ENCODE measurements around the gene LRRC74A. TPM values are rescaled to one million over a fixed set of nuclear protein-coding genes. Genes with fewer than 3 reads are reported as not detected.
A peak's percentile ranks its signal among the peaks of the same experiment; 100 is the strongest.

Gene LRRC74A
- total RNA-seq, 4 donors from 2014 or later: not detected

DNA sequence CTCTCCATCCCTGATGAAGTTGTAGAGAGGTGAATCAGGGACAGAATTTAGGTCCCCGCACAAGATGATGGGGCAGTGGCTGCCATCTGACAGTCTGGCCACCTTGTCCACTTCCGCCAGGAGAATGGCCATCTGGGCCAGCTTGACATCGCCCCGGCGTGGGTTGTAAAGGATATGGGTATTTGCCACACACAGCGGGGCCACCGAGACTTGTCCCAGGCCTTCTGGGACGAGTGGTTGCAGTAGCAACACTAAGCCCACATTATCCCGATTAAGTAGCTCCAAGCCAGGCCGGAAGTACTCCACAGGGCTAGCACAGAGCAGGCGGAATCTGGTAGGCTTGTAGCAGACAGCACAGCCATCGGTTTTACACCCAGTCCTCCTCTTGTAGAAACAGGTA is 19.8 kb upstream of the LRRC74A start:
- H3K9me3 ChIP-seq: no peaks in the 10 kb centered on the region
- no peak overlapping the region for H3K27ac ChIP-seq (replicated peaks in 1 of 4)
- H3K4me1 ChIP-seq: peaks cover 11 to 18% (median 17%) of the 10 kb centered on the region in 4 donors
- no peak overlapping the region for H3K4me3 ChIP-seq
- TF ChIP-seq, protein P1, sequence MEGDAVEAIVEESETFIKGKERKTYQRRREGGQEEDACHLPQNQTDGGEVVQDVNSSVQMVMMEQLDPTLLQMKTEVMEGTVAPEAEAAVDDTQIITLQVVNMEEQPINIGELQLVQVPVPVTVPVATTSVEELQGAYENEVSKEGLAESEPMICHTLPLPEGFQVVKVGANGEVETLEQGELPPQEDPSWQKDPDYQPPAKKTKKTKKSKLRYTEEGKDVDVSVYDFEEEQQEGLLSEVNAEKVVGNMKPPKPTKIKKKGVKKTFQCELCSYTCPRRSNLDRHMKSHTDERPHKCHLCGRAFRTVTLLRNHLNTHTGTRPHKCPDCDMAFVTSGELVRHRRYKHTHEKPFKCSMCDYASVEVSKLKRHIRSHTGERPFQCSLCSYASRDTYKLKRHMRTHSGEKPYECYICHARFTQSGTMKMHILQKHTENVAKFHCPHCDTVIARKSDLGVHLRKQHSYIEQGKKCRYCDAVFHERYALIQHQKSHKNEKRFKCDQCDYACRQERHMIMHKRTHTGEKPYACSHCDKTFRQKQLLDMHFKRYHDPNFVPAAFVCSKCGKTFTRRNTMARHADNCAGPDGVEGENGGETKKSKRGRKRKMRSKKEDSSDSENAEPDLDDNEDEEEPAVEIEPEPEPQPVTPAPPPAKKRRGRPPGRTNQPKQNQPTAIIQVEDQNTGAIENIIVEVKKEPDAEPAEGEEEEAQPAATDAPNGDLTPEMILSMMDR (IDR thresholded peaks at IDR 0.05): no peak
- TF ChIP-seq EP300 (IDR thresholded peaks at IDR 0.05): no peak
- no peak for TF ChIP-seq POLR2A (IDR thresholded peaks at IDR 0.05; ENCODE audit: low read depth)
- no peak for TF ChIP-seq POLR2AphosphoS5 (IDR thresholded peaks at IDR 0.05)
- intact Hi-C loops (cut with DNase I): no loop called here
- H3K27me3 ChIP-seq: no peaks in the 10 kb centered on the region
- peak; percentile 64 for DNase-seq (ENCODE audit: extremely low spot score)
- 93% methylated on average over 7 of the region's 12 CpGs for WGBS
- H3K36me3 ChIP-seq: peaks cover 29 to 81% (median 77%) of the 10 kb centered on the region in 4 donors

DNA sequence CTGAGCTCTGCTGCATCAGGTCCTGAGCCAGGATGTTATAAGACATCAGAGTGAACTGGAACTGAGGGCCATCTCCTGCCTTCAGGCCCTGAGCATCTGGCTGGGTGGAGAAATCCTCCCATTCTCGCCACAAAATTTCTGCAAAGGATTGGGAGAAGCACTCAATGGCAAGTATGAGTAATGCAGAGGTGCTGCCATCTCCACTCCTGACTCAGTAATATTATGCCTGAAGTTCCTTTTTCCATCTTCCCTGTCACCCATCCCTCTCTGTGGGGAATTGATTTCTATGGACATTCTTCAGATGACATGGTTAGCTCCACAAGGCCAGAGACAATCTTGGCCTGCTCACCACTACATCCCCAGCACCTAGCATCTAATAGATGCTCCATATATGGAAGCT is 18.2 kb upstream of the LRRC74A start:
- WGBS: 86% methylated on average over 1 of the region's 1 CpG
- H3K36me3 ChIP-seq: peaks cover 18 to 65% (median 62%) of the 10 kb centered on the region in 4 donors
- H3K27ac ChIP-seq (replicated peaks in 1 of 4): no peak overlapping the region
- intact Hi-C loops (cut with DNase I): no loop called here
- no peak for TF ChIP-seq POLR2A (IDR thresholded peaks at IDR 0.05; ENCODE audit: low read depth)
- TF ChIP-seq, protein P1 (IDR thresholded peaks at IDR 0.05): no peak
- TF ChIP-seq EP300 (IDR thresholded peaks at IDR 0.05): no peak
- no peak for TF ChIP-seq POLR2AphosphoS5 (IDR thresholded peaks at IDR 0.05)
- DNase-seq (ENCODE audit: extremely low spot score): peak; percentile 64
- H3K27me3 ChIP-seq: no peaks in the 10 kb centered on the region
- no peak overlapping the region for H3K4me3 ChIP-seq
- no peaks in the 10 kb centered on the region for H3K9me3 ChIP-seq
- H3K4me1 ChIP-seq: peaks cover 21 to 28% (median 26%) of the 10 kb centered on the region in 4 donors

DNA sequence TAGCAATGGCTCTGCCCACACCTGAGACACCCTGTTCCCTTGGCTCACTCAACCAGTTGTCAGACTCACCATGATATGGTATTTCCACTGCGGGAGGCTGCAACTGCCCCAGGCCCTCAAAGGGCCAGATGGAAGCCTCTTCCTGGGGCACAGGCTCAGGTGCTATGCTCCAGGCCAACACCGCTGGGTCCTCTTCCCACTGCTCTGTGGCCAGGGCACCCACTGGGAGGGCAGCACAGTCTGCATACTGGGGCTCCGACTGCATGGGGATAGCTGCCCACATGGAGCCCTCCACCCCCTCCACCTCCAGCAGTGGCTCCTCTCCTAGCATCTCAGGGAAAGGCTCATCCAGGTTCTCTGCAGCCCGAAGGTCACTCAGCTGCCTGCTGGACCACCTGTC is 17.2 kb upstream of the LRRC74A start:
- no peak for TF ChIP-seq POLR2AphosphoS5 (IDR thresholded peaks at IDR 0.05)
- no peak for TF ChIP-seq EP300 (IDR thresholded peaks at IDR 0.05)
- TF ChIP-seq, protein P1 (IDR thresholded peaks at IDR 0.05): no peak
- TF ChIP-seq POLR2A (IDR thresholded peaks at IDR 0.05; ENCODE audit: low read depth): no peak
- no peak overlapping the region for H3K27ac ChIP-seq (replicated peaks in 1 of 4)
- H3K36me3 ChIP-seq: peaks cover 9 to 55% (median 52%) of the 10 kb centered on the region in 4 donors
- intact Hi-C loops (cut with DNase I): no loop called here
- peak; percentile 31 for DNase-seq (ENCODE audit: extremely low spot score)
- peaks cover 24 to 31% (median 27%) of the 10 kb centered on the region in 4 donors for H3K4me1 ChIP-seq
- no peak overlapping the region for H3K4me3 ChIP-seq
- H3K27me3 ChIP-seq: no peaks in the 10 kb centered on the region
- H3K9me3 ChIP-seq: no peaks in the 10 kb centered on the region
- WGBS: 96% methylated on average over 3 of the region's 4 CpGs

DNA sequence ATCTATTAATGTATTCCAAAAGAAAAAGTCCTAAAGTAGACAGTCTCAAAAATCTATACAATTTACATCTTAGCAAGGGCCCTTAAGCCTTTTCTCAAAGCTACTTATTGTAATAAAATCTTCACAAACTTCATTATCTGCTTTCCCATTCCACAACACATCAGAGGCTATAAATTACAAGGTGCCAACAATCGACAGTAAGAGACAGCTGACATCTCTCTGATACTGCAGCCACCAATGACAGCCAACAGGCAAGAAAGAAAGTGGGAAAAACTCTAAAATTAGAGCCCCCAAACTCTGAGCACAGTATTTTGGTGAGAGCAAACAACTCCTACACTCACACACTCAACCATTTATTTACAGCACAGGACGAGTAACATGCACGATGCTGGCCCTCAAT is 15.7 kb upstream of the LRRC74A start:
- H3K27ac ChIP-seq (replicated peaks in 1 of 4): peak overlapping the region in 1 of 4 donors; percentile 44
- intact Hi-C loops (cut with DNase I): no loop called here
- 44% methylated on average over 3 of the region's 3 CpGs for WGBS

More for the DNA sequence above, 15.7 kb upstream of the LRRC74A start:
- H3K4me3 ChIP-seq: peak overlapping the region in 3 of 4 donors; percentile 89 to 97 (median 95)
- H3K9me3 ChIP-seq: no peaks in the 10 kb centered on the region
- peak; percentile 21 for DNase-seq (ENCODE audit: extremely low spot score)
- H3K27me3 ChIP-seq: no peaks in the 10 kb centered on the region
- TF ChIP-seq POLR2A (IDR thresholded peaks at IDR 0.05; ENCODE audit: low read depth): no peak
- TF ChIP-seq EP300 (IDR thresholded peaks at IDR 0.05): no peak
- TF ChIP-seq, protein P1 (IDR thresholded peaks at IDR 0.05): no peak
- no peak for TF ChIP-seq POLR2AphosphoS5 (IDR thresholded peaks at IDR 0.05)
- H3K4me1 ChIP-seq: peaks cover 24 to 31% (median 27%) of the 10 kb centered on the region in 4 donors
- peaks cover 3 to 40% (median 39%) of the 10 kb centered on the region in 4 donors for H3K36me3 ChIP-seq
